HepG2 (cell line): ENCODE measurements around the gene BMP8B. TPM values are rescaled to one million over a fixed set of nuclear protein-coding genes. Genes with fewer than 3 reads are reported as not detected.

Experiments
- GABPB1 ChIP-seq: IDR thresholded peaks from 2 replicates; pipeline ENCODE4 v1.6.1; 2016; ENCODE audit warnings: mild to moderate bottlenecking, missing genetic modification reagents, moderate library complexity, missing compliant biosample characterization
- HES4 ChIP-seq: sonication (generic); formaldehyde crosslinking; IDR thresholded peaks from 2 replicates; pipeline ENCODE4 v1.9.0; 2021; ENCODE audit warnings: mild to moderate bottlenecking, missing genetic modification reagents, borderline replicate concordance
- MYC ChIP-seq: sonication (generic); formaldehyde crosslinking; IDR thresholded peaks from 2 replicates; pipeline ENCODE4 v1.9.0; 2021; ENCODE audit warnings: missing genetic modification reagents, borderline replicate concordance
- NFYC ChIP-seq: IDR thresholded peaks from 2 replicates; pipeline ENCODE4 v1.6.1; 2016; ENCODE audit warnings: missing genetic modification reagents, missing compliant biosample characterization
- POGK ChIP-seq: sonication (generic); formaldehyde crosslinking; conservative IDR thresholded peaks from 2 replicates; pipeline ENCODE4 v1.8.0; 2022; ENCODE audit warnings: mild to moderate bottlenecking, moderate library complexity, missing genetic modification reagents
- POLR2A ChIP-seq, 2 experiments: IDR thresholded peaks; 2 replicates each; pipeline ENCODE4 v1.6.1; 2011; ENCODE audit warnings: low read depth in 2 of 2, low read length in 2 of 2, mild to moderate bottlenecking in 1 of 2, moderate library complexity in 1 of 2; ENCODE audit not compliant: insufficient read depth in 1 of 2
- RBFOX2 ChIP-seq: fragments of 200-400 bp; formaldehyde crosslinking; IDR thresholded peaks from 2 replicates; pipeline ENCODE4 v1.6.1; 2017; ENCODE audit warnings: low read depth, mild to moderate bottlenecking, low read length
- SP1 ChIP-seq, 2 experiments: fragments of 450-650 bp in 1 of 2; sonication (generic) in 1 of 2; formaldehyde crosslinking in 1 of 2; IDR thresholded peaks; 2 replicates each; pipeline versions ENCODE4 v1.4.0 to v1.6.1; 2016 to 2020; ENCODE audit warnings: missing genetic modification reagents in 1 of 2
- SP2 ChIP-seq: sonication (generic); formaldehyde crosslinking; IDR thresholded peaks from 2 replicates; pipeline ENCODE4 v1.5.1; 2020; ENCODE audit warnings: mild to moderate bottlenecking, missing genetic modification reagents
- TFDP1 ChIP-seq: IDR thresholded peaks from 2 replicates; pipeline ENCODE4 v1.6.1; 2016; ENCODE audit warnings: missing compliant biosample characterization, missing genetic modification reagents, borderline replicate concordance
- YEATS4 ChIP-seq: sonication (generic); formaldehyde crosslinking; IDR thresholded peaks from 2 replicates; pipeline ENCODE4 v1.4.0; 2020; ENCODE audit warnings: missing genetic modification reagents, borderline replicate concordance
- ZFP82 ChIP-seq: sonication (generic); formaldehyde crosslinking; IDR thresholded peaks from 2 replicates; pipeline ENCODE4 v1.5.1; 2020; ENCODE audit warnings: mild to moderate bottlenecking, missing genetic modification reagents, borderline replicate concordance
- ZMAT3 ChIP-seq: sonication (generic); formaldehyde crosslinking; conservative IDR thresholded peaks from 2 replicates; pipeline ENCODE4 v1.7.0; 2021; ENCODE audit warnings: missing genetic modification reagents
- ZNF256 ChIP-seq: sonication (generic); formaldehyde crosslinking; conservative IDR thresholded peaks from 2 replicates; pipeline ENCODE4 v1.4.0; 2020; ENCODE audit warnings: missing genetic modification reagents
- ZNF329 ChIP-seq: sonication (generic); formaldehyde crosslinking; IDR thresholded peaks from 2 replicates; pipeline ENCODE4 v1.9.0; 2021; ENCODE audit warnings: low read depth, mild to moderate bottlenecking, missing genetic modification reagents
- ZNF430 ChIP-seq: sonication (generic); formaldehyde crosslinking; IDR thresholded peaks from 2 replicates; pipeline ENCODE4 v1.9.0; 2021; ENCODE audit warnings: mild to moderate bottlenecking, missing genetic modification reagents
- ZNF564 ChIP-seq: sonication (generic); formaldehyde crosslinking; IDR thresholded peaks from 2 replicates; pipeline ENCODE4 v1.8.1; 2023; ENCODE audit warnings: mild to moderate bottlenecking, missing genetic modification reagents
- ZNF574 ChIP-seq: sonication (generic); formaldehyde crosslinking; IDR thresholded peaks from 2 replicates; pipeline ENCODE4 v1.4.0; 2020; ENCODE audit warnings: missing genetic modification reagents
- ZNF691 ChIP-seq: sonication (generic); formaldehyde crosslinking; IDR thresholded peaks from 2 replicates; pipeline ENCODE4 v1.4.0; 2020; ENCODE audit warnings: missing genetic modification reagents, low read depth, mild to moderate bottlenecking, borderline replicate concordance
- ZNF788 ChIP-seq: sonication (generic); formaldehyde crosslinking; IDR thresholded peaks from 2 replicates; pipeline ENCODE4 v1.5.0; 2020; ENCODE audit warnings: mild to moderate bottlenecking, missing genetic modification reagents, borderline replicate concordance
- ZNF816 ChIP-seq: sonication (generic); formaldehyde crosslinking; IDR thresholded peaks from 2 replicates; pipeline ENCODE4 v1.8.0; 2022; ENCODE audit warnings: missing genetic modification reagents, mild to moderate bottlenecking, borderline replicate concordance
- polyA plus RNA-seq, 8 experiments: library from polyadenylated mRNA; depleted of rRNA in 3 of 8; stranded (reverse) in 7 of 8; unstranded in 1 of 8; fragments of >200 nt; fragmentation: Illumina TruSeq in 4 of 8; extraction: Trizol in 4 of 8; gene quantifications; 2 replicates each; pipeline versions ENCODE4 v1.2.1 to v1.2.3, GENCODE V29; 2011 to 2016; ENCODE audit warnings: low read depth in 4 of 8, missing spikeins in 1 of 8, mixed read lengths in 1 of 8; ENCODE audit not compliant: insufficient read depth in 1 of 8
- total RNA-seq, 5 experiments: library from RNA; depleted of rRNA; stranded (reverse); fragments of >200 nt; fragmentation: Illumina TruSeq; extraction: Trizol; gene quantifications; 2 replicates each; pipeline ENCODE4 v1.2.3, GENCODE V29; 2016; ENCODE audit warnings: low read depth in 1 of 5

Gene BMP8B
- total and polyA plus RNA-seq, 2 of the 13 experiments (the other 11 are each of a cell fraction or from before 2014, with no cell fraction given): 0.29 to 0.41 TPM

GRCh38 chr1:39788758-39789570 lies at the start of gene BMP8B (continued):
- TF ChIP-seq POGK (no peak), MYC (CRISPR knock-in tag) (peak; percentile 19; the same call in 1 of the 2 replicates), ZNF691 (CRISPR knock-in tag) (0 out of 2 replicates have a peak, but pooled peaks have one; percentile 17), ZMAT3 (CRISPR knock-in tag) (no peak), ZNF329 (0 out of 2 replicates have a peak, but pooled peaks have one; percentile 34), GABPB1 (CRISPR knock-in tag) (peak; percentile 57; the same call in 1 of the 2 replicates), NFYC (peak; percentile 39; the same call in 1 of the 2 replicates), ZNF788 (CRISPR knock-in tag) (peak; percentile 42; the same call in 1 of the 2 replicates), ZFP82 (CRISPR knock-in tag) (peak; percentile 71; the same call in 1 of the 2 replicates), POLR2A (IDR thresholded peaks at IDR 0.05; ENCODE audit: insufficient read depth in 1 of 2, low read depth in 2 of 2, low read length in 2 of 2) (peak in 1 of 2 experiments; percentile 54; a peak in 2 of 4 replicates), TFDP1 (CRISPR knock-in tag) (peak; percentile 64; the same call in 1 of the 2 replicates), HES4 (CRISPR knock-in tag) (0 out of 2 replicates have a peak, but pooled peaks have one; percentile 30), ZNF564 (CRISPR knock-in tag) (0 out of 2 replicates have a peak, but pooled peaks have one; percentile 41), RBFOX2 (peak; percentile 48; the same call in 1 of the 2 replicates), YEATS4 (CRISPR knock-in tag) (peak; percentile 37; the same call in 1 of the 2 replicates), ZNF430 (no peak), SP2 (CRISPR knock-in tag) (0 out of 2 replicates have a peak, but pooled peaks have one; percentile 29), SP1 (IDR thresholded peaks at IDR 0.05) (no peak), SP1 (CRISPR knock-in tag; IDR thresholded peaks at IDR 0.05) (0 out of 2 replicates have a peak, but pooled peaks have one; percentile 30), ZNF816 (peak; percentile 26; the same call in 1 of the 2 replicates), ZNF574 (0 out of 2 replicates have a peak, but pooled peaks have one; percentile 37), ZNF256 (no peak)
